HCEC 1CT (cell line): Measurements from ENCODE around the gene FDX2.
A peak's percentile ranks its signal among the peaks of the same experiment; 100 is the strongest.

ENCODE experiments used
- DNase-seq: peaks from one replicate; pipeline ENCODE4 v3.0.0-alpha.2; 2017

FDX2 gene

GRCh38 chr19:10332965-10333757, 17.3 kb upstream of the FDX2 start, which contains the start of gene RAVER1:
Gene RAVER1 (minus strand): TSS chr19:10333529. CDS start chr19:10333507, 22 bp downstream.
- peak; percentile 97 for DNase-seq

DNA sequence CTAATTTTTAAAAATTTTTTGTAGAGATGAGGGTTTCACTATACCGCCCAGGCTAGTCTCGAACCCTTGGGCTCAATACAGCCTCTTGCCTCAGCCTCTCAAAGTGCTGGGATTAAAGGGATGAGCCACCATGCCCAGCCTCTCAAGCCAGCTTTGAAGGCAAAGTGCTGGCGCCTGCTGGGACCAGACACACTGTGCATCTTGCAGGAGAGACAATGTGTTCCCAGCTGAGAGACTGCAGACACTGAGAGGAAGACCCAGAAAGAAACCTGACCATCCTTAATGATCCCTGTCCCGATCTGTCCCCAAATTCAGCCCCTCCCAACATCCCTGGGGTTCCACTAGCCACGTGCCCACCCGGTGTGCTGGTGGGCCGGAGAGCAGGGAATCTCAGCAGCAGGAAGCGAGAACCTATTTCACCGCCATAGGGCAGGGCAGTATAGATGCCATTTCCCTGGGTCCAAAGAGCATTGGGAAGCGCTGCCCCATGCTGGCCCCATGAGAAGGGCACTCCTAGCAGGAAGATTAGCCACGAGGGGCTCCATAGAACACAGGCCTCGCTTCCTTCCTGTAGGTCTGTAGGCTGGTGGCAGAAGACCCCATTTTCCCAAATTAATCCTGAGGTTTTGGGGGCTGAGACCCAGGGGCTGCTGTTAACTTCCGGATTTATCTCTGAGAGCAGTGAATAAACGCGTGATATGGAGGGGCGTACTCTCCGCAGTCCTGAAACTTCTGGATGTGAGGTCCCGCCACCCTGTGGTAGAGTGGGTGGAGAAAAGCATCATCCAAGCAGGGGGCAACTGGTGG, 16.5 kb upstream of the FDX2 start:
- no peak for DNase-seq

DNA sequence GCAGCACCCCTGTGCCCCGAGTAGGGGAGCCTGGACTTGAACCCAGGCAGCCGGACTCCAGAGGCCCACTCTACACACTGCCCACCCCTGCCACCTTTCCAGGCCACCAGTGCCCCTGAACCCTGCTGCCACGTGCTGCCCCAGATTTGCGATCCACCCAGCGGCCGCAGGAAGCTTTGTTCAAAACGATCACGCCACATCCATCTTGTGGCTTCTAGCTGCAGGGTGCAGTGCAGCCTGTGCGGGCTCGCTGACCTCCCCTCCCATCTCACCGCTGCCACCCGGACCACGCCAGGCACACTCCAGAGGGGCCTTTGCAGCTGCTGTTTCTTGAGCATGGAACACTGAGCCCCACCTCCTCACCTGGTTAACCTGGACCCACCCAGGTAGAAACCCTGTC, 13.7 kb upstream of the FDX2 start:
- DNase-seq = no peak

DNA sequence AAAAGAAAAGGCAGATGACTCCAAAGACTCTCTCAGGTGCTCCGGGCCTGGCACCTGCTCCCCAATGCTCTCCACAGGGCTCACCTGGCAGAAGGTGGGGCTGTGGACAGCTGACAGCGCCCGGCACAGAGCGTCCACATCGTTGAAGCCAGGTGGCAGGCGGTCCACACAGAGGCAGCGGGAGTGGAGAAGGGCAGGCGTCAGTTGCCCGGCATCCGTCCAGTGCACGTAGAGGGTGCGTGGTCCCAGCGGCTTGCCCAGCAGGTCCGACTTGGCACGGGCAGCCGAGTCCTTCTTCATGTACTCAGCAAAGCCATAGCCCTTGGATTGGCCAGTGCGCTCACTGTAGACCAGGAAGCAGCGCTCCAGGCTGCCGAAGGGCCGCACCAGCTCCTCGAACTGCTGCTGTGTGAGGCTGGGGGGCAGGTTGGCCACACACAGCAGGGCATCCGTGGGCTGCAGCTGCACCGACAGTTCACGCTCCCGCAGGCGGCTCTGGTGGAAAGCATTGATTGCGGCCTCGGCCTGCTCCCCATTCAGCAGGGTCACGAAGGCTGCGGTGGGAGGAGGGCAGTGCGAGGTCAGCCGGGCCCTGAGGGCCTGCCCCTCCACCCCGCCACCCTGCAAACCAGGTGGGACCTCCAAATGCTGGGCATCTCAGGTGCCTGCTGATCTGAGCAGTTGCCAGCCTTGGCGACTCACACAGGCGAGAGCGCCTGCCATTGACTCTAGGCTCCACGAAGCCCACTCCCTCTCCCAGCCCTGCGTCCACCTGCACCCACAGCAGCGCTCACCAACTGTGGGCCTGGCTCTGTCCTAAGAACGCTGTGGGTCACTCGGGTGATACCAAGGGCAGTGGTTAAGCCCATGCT, 13.0 kb upstream of the FDX2 start:
- no peak for DNase-seq

DNA sequence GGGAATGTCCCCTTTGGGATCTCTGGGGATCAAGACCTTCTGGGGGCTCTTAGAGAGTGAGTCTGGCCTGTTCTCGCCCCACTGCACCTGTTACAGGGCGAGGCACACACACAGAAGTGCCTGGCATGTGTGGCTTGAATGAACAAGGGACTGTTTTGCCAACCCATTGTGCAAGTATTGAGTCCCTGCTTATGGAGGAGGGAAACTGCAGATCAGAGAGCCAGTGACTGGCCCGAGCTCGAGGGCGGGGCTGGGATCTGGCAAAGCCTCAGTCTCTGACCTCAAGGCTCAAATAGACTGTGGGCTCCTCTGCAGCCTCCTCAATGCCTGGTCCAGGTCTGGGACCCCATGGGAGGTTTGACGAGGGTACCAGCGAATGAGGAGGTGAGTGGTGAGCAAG, 12.0 kb upstream of the FDX2 start:
- no peak for DNase-seq

DNA sequence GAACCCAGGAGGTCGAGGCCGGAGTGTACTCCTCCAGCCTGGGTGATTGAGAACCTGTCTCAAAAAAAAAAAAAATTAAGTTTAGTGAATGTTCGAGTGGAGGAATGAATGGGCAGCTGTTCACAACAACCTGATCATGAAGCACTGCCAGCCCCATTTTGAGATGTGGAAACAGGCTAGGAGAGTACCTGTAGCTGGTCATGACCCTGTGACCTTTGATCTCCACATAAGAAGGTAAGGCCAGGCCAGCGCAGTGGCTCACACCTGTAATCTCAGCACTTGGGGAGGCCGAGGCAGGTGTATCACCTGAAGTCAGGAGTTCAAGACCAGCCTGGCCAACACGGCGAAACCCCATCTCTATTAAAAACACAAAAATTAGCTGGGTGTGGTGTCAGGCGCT, 9.9 kb upstream of the FDX2 start:
- no peak for DNase-seq

DNA sequence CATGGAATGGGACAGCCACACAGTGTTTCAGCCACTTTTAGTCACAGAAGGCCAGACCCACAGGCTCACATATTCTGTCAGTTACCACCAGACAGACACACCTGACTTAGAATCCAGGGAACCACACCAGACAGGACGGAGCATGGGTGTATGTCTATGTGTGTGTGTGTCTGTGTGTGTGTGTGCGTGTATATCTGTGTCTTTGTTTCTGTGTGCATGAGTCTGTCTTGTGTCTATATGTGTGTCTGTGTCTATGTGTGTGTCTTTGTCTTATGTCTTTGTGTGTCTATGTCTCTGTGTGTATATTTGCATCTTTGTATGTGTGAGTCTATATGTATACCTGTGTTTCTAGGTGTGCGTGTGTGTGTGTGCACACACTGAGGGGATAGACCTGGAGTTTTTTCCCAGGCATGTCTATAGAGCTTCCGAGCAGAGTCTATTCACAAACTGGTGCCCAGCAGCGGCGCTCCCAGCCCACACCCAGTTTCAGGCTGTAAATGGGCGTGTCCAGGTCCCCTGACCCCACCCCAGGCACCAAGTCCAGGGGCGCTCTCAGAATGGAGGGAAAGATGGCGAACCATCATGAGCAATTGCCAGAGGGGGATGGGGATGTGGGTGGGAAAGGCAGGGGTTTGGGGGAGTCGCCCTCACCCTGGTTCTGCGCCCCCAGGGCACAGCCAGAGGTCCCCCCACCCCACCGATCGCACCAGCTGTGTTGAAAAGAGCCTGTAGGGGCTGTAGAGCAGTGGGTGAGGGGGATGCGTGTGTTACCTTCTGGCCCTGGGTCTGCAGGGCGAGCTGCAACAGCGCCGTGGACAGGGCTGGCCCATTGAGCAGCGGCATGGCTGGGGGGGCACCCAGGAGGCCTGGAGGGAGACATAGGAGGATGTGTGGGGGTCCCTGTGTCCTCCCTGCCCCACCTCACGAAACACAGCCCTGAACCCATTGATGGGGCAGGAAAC, 6.3 kb upstream of the FDX2 start:
- DNase-seq = no peak

DNA sequence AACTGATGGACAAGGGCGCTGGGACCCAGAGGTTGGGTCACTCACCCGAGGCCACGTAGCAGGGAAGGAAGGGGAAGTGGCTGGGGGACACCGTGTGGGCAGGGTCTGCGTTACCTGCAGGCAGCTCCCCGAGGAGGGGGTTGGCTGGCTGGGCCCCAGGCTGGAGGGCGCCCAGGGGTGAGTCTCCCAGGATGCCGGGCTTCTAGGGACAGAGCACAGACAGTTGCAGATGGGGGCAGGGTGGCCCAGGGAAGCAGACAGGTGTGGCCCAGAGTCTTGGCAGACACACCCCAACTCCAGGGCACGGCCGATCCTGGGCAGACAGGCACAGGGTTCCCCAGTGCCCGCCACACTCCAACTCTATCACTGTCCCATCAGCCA, 5.6 kb upstream of the FDX2 start:
- DNase-seq = no peak

DNA sequence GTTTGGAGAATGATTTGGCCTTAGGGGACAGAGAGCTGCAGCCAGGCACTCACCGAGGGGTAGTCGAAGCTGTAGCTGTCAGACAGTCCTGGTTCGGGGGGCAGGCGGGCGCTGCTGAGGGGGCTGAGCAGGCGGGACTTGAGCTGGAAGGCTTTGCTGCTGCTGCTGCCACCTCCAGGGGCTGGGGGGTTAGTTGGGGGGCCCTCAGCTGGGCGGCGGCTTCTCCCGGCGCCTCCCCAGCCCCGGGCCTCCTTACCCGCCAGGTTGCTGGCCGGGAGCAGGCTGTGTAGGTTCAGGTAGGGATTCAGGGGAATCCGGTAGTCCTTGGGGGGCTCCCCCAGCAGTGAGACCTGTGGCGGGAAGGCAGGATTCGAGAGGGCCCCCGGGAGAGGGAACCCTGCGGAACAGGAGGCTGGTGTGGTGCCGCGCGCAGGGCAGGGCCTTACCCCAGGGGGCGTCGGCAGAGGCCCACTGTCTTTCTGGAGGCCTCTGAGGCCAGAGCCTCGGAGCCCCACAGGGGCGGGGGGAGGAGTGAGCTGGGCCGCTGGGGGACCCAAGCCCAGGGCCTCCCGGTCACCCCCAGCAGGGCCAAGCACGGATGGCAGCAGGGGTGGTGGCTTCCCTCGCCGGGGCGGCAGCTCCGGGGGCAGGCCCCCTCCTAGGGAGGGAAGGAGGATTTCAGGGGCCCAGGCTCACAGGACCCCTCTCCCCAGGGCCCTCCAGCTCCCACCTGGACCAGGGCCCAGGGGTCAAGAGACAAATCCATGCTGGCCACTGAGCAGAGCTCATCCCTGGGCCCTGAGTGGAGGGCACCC, 5.0 kb upstream of the FDX2 start:
- no peak for DNase-seq

- no peak for DNase-seq
Observed at GRCh38 chr19:10318807-10319682, 3.2 kb upstream of the FDX2 start.

DNA sequence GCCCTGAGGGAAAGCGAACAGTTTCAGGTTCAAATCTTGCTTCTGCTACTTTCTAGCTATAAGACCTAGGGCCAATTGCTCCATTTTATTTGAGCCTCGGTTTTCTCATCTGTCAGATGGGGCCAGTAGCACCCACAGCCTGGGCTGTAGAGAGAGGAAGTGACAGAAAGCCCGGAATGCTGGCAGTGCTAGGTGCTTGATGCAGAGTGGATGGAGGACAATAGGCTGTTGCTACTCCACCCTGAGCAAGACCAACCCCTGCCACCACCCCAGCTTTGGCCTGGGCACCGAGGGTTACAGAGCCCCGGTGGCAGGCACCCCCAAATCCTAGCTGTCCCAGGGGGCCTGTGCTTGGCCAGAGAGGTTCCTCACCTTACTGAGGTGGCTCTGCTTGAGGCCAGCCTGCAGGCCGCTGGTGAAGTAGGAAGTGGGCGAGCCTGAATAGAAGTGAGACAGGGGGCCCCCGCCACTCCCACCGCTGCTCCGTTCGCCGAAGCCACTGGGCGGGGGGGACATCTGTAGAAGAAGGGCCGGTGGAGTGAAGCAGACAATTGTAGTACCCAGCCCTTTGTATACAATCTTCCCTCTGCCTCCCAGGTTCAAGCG, 2.1 kb upstream of the FDX2 start:
- DNase-seq = no peak

GRCh38 chr19:10317045-10317856, 1.4 kb upstream of the FDX2 start:
- DNase-seq = no peak

- no peak for DNase-seq
Observed at GRCh38 chr19:10316229-10317044, 622 bp upstream of the FDX2 start.

DNA sequence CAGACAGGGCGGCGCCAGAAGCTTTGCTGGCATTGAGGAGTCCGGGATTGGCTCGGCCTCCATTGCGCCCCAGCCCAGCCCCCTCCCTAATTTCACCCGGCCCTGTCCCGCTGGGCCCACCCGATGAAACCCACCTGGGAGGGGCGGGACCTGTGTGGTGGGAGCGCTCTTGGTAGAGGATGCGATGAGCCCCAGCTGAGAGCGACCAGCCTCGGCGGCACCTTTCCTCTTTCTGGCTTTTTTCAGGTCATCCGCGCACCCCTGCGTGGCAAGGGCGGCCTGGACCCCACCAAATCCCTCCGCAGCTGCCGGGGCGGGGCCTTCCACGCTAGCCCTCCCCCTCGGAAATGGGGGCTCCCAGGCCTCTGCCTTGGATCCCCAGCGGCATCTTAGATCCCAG, 6.4 kb downstream of the FDX2 start, which contains the start of gene ZGLP1:
TSS of gene ZGLP1 (minus strand) at position 393 of the 400 bp plus-strand sequence.
- no peak for DNase-seq

- no peak for DNase-seq
Observed at GRCh38 chr19:10306327-10306726, 9.5 kb downstream of the FDX2 start.

GRCh38 chr19:10305139-10305806, 10.5 kb downstream of the FDX2 start:
- peak; percentile 84 for DNase-seq
